ENCODE results near the gene BTBD19. TPM values are rescaled to one million over a fixed set of nuclear protein-coding genes. Genes with fewer than 3 reads are reported as not detected.

BTBD19 gene
- total and polyA plus RNA-seq, 9 of the 15 experiments (the other 6 are each of a cell fraction or from before 2014, with no cell fraction given): 0.22 to 2.0 (median 0.95) TPM

- peak; percentile 83 for TF ChIP-seq REST (IDR thresholded peaks at IDR 0.05; ENCODE audit: borderline replicate concordance)
- TF ChIP-seq REST (CRISPR knock-in tag; IDR thresholded peaks at IDR 0.05; ENCODE audit: low read depth): no peak
- TF ChIP-seq MAFG (tag; conservative IDR thresholded peaks at IDR 0.05): 0 out of 2 replicates have a peak, but pooled peaks have one; percentile 4
- no peak for TF ChIP-seq NFYB (IDR thresholded peaks at IDR 0.05; ENCODE audit: extremely low read depth, insufficient read length)
- no peak for TF ChIP-seq ZNF184 (CRISPR knock-in tag; IDR thresholded peaks at IDR 0.05)
- TF ChIP-seq FIP1L1 (IDR thresholded peaks at IDR 0.05; ENCODE audit: low read depth, low read length, poor library complexity, severe bottlenecking): no peak
- TF ChIP-seq PURB (CRISPR knock-in tag; IDR thresholded peaks at IDR 0.05; ENCODE audit: low read depth): no peak
- no peak for TF ChIP-seq THRA (IDR thresholded peaks at IDR 0.05)
- peak; percentile 61 for TF ChIP-seq KLF16 (IDR thresholded peaks at IDR 0.05)
- peak in 1 of 2 experiments; percentile 82; a peak in 2 of 4 replicates for TF ChIP-seq HDAC1 (IDR thresholded peaks at IDR 0.05)
- TF ChIP-seq KLF13 (tag; IDR thresholded peaks at IDR 0.05; ENCODE audit: borderline replicate concordance, low read depth): no peak
- no peak for TF ChIP-seq ZNF507 (tag; conservative IDR thresholded peaks at IDR 0.05)
- TF ChIP-seq TAF7 (tag; IDR thresholded peaks at IDR 0.05): no peak
- no peak for TF ChIP-seq TFE3 (CRISPR knock-in tag; IDR thresholded peaks at IDR 0.05)
- TF ChIP-seq POU5F1 (IDR thresholded peaks at IDR 0.05; ENCODE audit: borderline replicate concordance, low read depth, low read length, partially characterized antibody): no peak
- no peak for TF ChIP-seq ESRRB (CRISPR knock-in tag; IDR thresholded peaks at IDR 0.05; ENCODE audit: borderline replicate concordance)
These were observed 27.7 kb downstream of the BTBD19 start (continued) for GRCh38 chr1:44835738-44836675.

All from K562 (cell line).